Non-pigmented ciliary epithelial cell (primary cell): ENCODE results near the gene B9D1.
"Not testable (repeated sequence)": the region's sequence is repeated elsewhere in the genome, so short reads cannot be mapped to it uniquely, and the experiment has no call there.

Experiments
- DNase-seq: peaks from one replicate; pipeline ENCODE4 v3.0.0-alpha.2; 2010; ENCODE audit warnings: low read depth

B9D1 gene

DNA sequence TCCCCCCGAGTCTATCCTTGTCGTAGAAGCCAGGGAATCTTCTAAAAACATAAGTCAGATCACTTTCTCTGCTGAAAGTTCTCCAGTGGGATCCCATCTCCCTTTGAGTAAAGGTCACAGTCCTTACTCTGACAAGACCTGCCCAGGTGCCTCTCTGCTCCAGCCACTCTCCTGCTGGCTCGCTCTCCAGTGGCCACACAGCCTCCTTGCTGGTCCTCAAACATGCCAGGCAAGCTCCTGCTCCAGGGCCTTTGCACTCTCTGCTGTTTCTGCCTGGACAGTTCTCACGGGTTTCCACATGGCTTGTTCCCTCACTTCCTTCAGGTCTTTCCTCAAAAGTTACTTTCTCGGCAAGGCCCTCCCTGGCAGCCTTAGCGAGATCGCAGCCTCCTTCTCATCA, 3.4 kb downstream of the B9D1 start:
- no peak for DNase-seq

DNA sequence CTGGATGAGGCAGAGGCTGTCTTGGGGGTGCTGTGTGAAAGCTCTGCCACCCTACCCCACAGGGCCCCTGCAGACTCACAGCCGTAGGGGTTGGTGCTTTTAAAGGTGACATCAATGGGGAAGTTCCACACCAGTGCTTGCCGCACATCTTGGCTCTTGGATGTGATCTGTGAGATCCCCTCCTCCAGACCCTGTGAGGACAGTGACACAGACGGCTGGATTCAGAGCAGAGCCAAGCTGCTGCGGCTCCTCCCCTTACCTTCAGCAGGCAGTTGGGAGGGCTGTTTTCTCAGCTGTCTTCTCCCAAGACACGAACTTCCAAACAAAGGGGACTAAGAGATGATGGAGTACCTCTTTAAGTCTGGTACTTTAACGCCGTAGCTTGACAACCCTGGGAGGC, 4.8 kb downstream of the B9D1 start:
- no peak for DNase-seq

DNA sequence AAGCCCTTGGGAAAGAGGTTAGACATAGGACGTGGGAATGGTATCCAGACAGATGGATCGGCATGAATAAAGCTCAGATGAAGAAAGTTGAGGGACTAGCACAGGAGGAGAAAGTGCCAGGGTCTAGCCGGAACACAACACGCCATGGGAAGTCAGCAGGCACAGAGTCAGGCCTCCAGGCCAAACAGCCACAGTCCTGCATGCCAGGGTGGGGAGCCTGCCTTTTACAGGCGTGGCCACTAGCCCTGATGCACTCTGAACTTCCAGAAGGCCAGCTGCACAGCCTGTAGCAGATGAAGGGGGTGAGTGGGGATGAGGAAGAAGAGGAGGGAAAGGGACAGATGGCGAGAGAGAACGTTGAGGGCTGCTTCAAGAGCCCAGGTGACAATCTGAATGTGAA, 5.2 kb downstream of the B9D1 start:
- no peak for DNase-seq

DNA sequence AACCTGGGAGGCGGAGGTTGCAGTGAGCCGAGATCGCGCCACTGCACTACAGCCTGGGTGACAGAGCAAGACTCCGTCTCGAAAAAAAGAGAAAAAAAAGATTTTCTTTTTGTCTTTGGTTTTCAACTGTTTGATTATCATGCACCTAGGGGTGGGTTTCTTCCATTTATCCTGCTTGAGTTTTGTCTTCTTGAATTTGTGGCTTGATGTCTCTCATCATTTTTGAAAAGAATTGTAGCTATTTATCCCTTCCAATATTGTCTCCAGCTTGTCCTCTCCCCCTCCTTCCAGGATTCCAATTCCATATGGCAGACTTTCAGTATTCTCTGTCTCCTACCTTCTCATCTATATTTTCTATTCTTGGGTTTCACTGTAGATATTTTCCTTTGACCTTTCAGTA, 7.8 kb downstream of the B9D1 start:
- DNase-seq, result no peak

DNA sequence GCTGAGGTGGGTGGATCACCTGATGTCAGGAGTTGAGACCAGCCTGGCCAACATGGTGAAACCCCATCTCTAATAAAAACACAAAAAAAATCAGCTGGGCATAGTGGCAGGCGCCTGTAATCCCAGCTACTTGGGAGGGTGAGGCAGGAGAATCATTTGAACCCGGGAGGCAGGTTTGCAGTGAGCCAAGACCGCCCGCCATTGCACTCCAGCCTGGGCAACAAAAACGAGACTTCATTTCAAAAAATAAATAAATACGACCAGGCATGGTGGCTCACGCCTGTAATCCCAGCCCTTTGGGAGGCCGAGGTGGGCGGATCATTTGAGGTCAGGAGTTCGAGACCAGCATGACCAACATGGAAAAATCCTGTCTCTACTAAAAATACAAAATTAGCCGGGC, 9.1 kb downstream of the B9D1 start:
- DNase-seq, result not testable (repeated sequence)

DNA sequence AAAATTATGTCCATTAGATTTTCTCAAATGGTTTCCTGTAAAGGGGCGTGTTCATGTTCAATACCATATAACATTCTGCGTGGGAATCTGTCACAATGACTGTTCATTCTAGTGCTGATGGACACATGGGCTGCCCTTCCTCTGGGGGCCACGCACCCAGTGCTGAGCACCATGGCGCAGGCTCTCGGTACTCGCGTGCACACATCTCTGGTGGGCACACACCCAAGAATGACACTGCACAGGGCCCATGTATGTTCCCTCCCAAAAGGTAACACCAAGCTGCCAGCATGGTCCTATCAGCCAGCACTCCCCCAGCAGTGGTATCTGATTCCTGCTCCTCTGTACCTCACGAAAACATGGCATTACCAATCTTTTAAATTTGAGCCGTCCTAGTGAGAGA, 13.7 kb downstream of the B9D1 start:
- DNase-seq, result no peak

DNA sequence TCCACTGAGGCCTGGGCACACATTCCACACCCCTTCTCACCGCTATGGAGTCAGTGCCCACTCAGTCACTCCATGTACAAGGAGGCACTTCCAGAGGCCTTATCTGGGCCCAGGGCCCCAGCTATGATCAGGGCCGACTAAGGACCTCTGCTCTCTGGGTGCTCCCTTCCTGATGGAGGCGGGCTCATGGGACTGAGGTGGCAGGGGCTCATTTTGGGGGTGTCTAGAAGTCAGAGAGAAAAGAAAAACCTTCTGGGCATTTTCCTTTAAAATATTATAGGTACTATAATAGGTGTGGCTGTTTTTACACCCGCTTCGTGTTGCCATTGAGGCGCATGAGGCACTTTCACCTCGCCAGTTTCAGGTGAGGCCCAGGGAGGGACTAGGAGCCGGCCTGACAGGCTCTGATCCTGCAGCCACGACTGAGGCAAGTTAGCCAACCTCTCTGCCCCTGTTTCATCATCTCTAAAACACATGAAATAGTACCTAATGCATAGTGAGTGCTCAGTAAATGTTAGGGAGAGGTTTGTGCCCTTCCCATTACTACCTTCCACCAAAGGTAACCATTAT, 14.4 kb downstream of the B9D1 start:
- DNase-seq, result no peak

DNA sequence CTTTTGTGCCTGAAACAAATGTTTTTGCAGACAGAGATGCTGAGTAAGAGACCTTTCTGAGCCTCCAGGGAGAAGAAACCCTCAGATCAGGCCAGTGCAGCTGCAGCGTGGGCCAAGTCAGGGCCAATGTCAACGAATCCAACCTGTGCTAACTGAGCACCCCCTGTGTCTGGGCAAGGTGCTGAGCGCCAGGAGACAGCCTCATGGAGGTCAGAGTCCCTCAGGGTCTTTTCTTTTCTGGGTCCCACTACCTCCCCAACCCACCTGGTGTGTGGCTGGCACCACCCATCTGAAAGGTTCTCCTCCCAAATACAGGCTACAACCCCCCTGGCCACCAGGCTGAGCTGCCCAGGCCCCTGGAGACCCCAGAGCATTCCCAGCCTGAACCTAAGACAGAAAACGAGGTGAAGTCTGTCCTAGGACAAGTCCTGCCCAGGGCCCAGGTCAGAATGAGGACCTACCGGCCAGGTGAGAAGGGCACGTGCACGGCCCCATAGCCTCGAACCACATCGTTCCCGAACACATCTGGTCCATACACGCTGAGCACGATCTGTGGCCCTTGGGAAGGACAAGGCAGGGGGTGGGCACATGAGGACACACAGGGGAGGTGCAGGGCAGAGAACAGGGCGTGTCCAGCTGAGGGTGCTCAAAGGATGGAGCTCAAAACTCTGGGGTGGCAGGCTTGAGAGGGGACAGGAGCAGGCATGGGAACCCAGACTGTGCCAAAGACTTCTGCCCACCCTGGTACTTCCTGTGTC, 15.0 kb downstream of the B9D1 start:
- no peak for DNase-seq

DNA sequence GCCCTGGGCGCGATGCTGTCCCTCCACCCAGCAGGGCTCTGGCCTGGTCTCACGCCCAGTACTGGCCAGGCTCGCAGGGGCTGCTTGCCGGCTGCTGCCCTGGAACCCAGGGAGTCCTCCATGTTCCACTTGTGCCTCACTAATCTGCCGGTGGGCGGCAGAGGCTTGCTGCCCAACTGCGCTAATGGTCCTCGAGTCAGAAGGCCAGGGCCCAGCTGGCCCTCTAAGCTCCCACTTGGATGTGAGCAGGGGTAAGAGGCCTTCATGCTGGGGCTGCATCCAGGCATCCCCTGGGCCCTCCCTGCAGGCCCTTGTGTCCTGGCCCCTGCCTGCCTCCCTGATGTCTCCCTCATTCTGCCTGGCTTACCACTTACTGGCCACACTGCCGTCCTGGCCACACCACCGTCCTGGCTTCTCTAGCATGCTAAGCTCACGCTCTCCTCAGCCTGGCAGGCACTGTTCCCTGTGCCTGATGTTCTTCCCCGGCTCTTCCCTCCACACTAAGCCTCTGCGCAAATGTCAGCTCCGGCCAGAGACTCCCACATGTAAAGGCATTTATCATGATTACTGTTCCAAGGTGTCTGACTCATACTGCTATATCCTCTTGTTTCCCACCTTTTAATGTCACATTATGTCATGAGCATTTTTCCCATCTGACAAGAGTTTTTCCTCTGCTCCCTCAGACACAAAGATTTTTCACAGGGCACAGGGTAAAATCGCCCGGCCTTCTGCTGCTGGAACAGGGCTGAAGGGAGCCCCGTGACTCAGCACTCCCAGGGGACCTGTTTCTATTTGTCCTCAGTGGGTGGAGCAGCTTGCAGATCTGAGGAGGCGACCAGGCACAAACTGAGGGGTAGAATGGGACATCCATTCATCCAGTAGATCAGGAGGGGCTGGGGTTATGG, 15.9 kb downstream of the B9D1 start:
- peak; percentile 68 for DNase-seq

DNA sequence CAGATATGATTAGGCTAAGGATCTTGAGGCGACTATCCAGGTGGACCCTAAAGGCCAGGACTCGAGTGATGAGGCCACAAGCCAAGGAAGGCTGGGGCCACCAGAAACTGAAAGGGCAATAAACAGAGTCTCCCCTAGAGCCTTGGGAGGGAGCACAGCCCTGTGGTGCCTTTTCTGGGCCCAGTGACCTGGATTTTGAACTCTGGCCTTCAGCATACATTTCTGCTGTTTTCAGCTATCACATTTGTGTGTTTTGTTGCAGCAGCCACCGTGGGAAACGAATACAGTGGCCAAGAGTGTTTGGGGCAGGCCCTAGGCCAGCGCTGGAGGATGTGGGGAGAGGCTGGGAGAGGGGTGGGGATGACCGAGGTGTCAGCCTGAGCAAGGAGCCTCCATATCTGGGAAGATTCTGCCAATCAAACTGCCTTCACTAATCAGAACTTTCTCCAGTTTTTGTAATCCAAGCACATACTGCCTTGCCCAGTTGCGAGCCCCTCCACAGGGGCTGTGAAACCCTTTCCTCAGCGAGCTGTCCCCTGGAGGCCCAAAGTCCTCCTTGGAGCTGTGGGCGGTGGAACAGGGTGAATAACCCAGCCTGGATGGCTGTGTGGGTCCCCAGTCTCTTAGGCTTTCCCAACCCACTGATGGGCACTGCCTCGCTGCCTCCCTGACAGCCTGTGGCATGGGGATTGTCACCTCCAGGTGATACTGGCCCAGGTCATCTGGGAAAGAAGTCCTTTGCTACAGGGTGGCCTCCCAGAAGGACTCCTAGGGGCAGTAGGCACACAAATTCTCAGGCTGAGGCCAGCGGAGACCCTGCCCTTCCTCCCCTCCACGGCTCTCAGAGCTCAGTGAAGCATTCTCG, 16.8 kb downstream of the B9D1 start:
- DNase-seq, result no peak

DNA sequence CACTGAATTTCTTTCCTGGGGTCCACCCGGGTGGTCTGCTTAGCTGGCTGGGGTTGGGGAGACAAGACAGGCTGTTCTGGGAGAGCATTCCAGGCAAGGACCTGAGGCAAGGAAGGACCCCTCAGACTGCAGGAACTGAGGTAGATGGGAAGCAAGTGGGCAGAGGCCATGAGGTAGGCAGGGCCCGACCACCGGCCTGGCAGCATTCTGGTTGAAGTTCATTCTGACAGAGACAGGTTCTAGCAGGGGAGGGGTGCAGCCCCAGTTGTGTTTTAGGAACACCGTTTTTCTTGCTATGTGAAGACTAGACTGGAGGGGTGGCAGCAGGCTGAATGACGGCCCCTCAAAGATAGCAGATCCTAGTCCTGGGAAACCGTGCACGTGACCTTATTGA, 17.5 kb downstream of the B9D1 start:
- DNase-seq, result no peak

DNA sequence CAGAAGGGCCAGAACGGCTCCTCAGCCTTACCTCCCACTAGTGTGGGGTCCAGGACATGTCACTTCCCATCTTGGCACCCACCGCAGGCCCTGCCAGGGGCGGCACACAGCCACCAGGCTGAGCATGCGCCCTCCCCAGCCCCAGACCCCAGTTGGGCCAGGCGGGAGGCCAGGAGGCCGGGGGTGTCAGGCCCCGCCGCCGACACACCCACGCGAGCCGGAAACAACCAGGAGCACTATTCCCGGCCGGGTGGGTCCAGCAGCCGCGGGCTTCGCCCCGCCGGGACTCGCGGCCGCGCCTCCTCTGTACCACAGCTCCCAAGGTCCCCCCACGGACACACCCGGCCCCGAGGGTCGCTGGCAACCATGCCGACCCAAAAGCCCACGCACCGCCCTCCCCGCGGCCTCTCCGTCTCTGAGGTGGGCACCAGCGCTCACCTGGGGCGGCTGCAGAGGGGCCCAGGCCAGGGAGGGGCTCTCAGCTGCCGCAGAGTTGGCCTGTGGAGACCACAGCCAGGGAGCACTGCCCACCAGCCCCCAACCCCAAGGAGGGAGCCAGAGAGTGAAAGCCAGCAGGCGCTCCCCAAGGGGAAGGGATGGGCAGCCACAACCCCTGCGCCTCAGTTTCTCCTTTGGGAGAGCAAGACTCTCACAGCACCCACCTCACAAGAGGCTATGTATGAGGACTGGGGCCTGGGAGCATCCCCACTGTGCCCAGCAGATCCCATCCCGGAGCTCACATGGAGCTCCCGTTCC, 18.0 kb downstream of the B9D1 start:
- DNase-seq, result no peak

DNA sequence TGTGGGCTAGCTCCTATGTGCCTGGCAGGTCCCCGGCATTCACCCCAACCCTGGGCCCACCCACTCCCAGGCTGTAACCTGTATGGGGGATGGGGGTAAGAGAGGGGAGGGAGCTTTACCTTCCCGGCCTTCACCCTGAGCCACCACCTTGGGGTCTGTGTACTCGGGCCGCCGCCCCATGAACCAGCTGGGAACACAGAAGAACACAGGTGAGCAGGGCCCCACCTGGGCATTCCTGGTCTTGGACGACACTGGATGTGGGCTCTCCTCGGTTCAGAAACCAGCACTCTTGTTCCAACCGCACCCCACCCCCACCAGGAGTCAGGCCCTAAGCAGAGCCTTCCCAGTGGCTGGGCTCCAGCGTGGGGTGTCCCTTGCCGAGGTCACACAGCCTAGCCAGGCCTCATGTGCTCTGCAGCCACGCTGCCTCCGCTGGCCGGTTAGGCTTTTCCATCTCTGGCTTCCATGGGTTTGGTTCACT, 18.8 kb downstream of the B9D1 start:
- no peak for DNase-seq

DNA sequence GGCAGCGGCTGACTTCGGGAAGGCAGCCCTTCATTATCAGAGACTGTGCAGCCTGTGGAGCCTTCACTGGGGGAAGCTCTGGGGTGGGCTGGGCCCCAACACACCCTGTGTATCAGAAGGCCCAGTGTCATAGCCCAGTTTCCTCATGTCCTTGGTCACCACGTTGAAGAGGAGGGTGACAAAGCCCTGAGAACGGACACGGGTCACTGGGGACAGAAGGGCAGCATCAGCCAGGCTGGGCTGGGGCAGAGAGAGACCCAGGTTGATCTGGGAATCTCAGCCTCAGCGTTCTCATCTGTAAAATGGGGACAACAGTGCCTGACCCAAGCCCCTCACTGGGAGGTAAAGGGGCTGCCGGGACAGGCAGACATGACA, 19.3 kb downstream of the B9D1 start:
- DNase-seq, result no peak

DNA sequence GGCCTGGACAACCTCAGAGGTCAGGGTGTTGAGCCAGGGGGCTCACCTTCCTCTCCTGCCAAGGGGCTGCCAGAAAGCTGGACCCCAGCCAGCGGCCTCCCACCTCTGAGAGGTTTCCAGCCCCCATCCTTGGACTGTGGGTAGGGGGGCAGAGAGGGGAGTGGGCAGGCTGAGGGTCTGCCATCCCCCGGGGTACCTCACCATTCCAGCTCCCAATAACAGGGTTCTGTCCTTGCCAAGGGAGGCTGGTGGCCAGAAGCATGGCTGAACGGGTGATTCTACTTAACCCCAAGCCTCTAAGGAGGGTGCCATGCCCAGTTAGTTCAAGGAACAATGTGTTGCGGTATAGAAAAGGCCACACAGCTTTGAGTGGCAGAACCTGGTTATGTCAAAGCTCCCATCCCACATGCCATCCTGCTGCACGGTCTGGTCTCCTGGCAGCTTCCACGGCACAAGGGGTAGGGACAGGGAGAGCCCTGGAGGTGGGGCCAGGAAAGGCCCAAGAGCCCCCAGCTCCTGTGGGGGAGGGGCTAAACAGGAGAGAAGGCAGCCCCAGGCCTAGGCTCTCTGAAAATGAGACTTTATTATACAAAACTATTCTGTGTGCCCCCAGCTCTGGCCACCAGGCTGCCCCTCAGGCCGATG, 19.8 kb downstream of the B9D1 start:
- no peak for DNase-seq

DNA sequence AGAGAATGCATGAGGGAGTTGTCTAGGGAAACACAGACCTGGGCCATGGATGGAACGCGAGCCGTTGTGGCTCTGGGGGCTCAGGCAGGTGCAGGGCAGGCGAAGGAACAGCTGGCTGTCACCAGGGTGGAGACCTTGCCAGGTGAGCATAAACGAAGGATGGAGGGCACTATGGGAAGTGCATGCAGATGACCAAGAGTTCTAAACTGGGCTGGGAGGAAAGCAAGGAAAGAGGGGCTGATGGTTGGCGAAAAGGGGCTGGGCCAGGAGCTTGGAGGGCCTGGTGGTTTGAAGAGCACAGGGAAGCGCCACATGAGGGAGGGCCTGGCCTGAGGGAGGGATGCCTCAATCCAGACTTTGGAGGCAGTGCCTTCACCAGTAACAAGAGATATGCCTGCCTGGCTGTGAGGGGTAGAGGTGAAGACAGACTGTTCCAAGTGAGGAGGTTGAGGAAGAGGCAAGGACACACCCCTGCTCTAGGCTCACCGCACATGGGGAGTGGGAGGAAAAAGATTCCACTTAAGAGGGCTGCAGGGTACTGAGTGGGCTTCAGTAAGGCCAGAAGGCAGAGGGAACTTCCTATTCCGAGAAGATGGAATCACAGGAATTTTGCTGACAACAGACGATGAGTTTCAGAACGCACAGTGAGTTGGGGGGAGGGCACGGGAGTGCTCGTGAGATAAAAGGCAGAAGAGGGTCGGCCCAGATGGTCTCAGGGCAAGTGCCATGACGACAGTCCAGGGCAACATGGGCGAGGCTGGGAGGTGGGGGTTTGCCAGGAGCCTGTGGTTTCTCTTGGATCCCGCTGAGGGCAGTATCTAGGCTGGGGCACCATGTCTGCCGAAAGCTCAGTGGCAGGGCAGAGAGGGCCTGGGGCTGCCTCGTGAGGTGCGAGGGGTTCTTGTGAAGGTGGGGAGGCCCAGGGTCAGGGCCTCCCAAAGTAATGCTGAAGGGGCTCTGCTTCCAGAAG, 20.6 kb downstream of the B9D1 start:
- no peak for DNase-seq

DNA sequence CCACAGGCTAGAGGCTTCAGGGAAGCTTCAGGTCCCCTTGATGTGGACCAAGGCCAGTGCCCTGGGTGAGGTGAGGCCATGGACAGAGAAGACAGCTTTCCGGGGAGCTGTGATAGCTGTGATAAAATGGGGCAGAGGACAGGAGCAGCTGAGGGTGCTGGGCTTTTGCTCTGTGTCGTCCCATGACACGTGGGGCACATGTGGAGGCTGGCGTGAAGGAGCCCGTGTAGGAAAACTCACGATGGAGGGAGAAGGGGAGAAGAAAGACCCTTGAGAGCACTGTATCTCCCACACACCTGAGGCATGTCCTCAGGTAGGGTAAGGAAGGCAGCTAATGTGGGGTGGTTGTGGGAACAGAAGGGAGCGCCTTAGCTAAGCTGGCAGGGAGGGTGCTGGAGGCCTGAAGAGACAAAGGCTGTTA, 21.3 kb downstream of the B9D1 start:
- DNase-seq, result no peak

DNA sequence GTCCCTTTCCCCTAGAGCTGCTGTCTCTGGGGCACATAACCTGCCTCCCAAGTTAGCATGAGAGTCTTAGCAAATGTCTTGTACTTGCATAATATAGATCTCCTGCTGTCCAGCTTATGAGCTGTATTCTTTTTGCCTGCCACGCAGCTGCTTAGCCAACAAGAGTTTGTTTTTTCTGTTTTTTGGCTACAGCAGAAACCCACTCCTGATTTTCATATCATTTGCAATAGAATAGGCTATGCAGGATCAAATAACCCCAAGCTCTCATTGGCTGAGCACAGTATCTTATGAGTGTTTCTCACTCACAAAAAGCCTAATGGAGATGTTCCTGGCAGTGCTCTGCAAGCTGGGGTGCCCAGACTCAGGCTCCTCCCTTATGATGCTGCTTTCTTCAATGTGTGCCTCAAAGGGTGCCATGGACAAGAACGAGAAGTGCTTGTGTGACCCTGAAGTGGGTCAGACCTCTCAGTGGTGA, 23.1 kb downstream of the B9D1 start:
- no peak for DNase-seq
